Muscle of back (tissue), 11 donors: ENCODE data around the gene CAND2. TPM values are rescaled to one million over a fixed set of nuclear protein-coding genes. Genes with fewer than 3 reads are reported as not detected.
"Not testable (repeated sequence)": the region's sequence is repeated elsewhere in the genome, so short reads cannot be mapped to it uniquely, and the experiment has no call there.

Experiments used
- DNase-seq, 3 donors: peaks; one replicate each; pipeline versions ENCODE4 v3.0.0 to v3.0.0-alpha.2; 2013
- polyA plus RNA-seq, 10 donors: library from polyadenylated mRNA; unstranded; fragments of 120-200 nt; gene quantifications; one replicate each; pipeline ENCODE4 v1.2.1, GENCODE V29; 2013; ENCODE audit not compliant: insufficient read length in 10 of 10

CAND2 gene
- polyA plus RNA-seq, 10 donors, result 20.0 to 43.7 (median 40.0) TPM

GRCh38 chr3:12768579-12769527 is 27.6 kb upstream of the CAND2 start:
- no peak for DNase-seq

GRCh38 chr3:12769761-12770160 is 26.7 kb upstream of the CAND2 start:
- DNase-seq, result no peak

- no peak for DNase-seq
These were observed 25.2 kb upstream of the CAND2 start for GRCh38 chr3:12771236-12771635.

GRCh38 chr3:12772462-12772861 is 24.0 kb upstream of the CAND2 start:
- no peak for DNase-seq

GRCh38 chr3:12773030-12773709 is 23.3 kb upstream of the CAND2 start:
- no peak for DNase-seq

- no peak for DNase-seq
These were observed 22.8 kb upstream of the CAND2 start for GRCh38 chr3:12773710-12774086.

GRCh38 chr3:12774619-12775018 is 21.9 kb upstream of the CAND2 start:
- no peak for DNase-seq

- no peak for DNase-seq
These were observed 21.3 kb upstream of the CAND2 start for GRCh38 chr3:12775226-12775625.

- not testable (repeated sequence) for DNase-seq
These were observed 20.5 kb upstream of the CAND2 start for GRCh38 chr3:12775970-12776369.

GRCh38 chr3:12777171-12777570 is 19.3 kb upstream of the CAND2 start:
- DNase-seq, result no peak

- DNase-seq, result no peak
These were observed 15.7 kb upstream of the CAND2 start for GRCh38 chr3:12780751-12781150.

- no peak for DNase-seq
These were observed 14.2 kb upstream of the CAND2 start for GRCh38 chr3:12782172-12782815.

- DNase-seq, result no peak
These were observed 11.4 kb upstream of the CAND2 start for GRCh38 chr3:12785096-12785495.

GRCh38 chr3:12787346-12787745 is 9.1 kb upstream of the CAND2 start:
- peak in 2 of 3 donors; percentile 22 to 61 for DNase-seq

GRCh38 chr3:12787967-12788690 is 8.4 kb upstream of the CAND2 start:
- not testable (repeated sequence) for DNase-seq

- no peak for DNase-seq
These were observed 5.0 kb upstream of the CAND2 start for GRCh38 chr3:12791430-12791829.

- DNase-seq, result no peak
These were observed 2.8 kb upstream of the CAND2 start for GRCh38 chr3:12793701-12794100.

- peak in 1 of 3 donors; percentile 31 for DNase-seq
These were observed 828 bp downstream of the CAND2 start for GRCh38 chr3:12797124-12797891.

GRCh38 chr3:12797892-12798558 is 1.5 kb downstream of the CAND2 start:
- peak in 1 of 3 donors; percentile 34 for DNase-seq

GRCh38 chr3:12798559-12799179 is 2.2 kb downstream of the CAND2 start:
- peak; percentile 25 to 56 (median 41) for DNase-seq
